DMS53 (cell line): ENCODE results near the gene MIGA2.
"Not testable (repeated sequence)": the region's sequence is repeated elsewhere in the genome, so short reads cannot be mapped to it uniquely, and the experiment has no call there.

ENCODE experiments used
- DNase-seq: peaks from one replicate; lab custom pipeline; 2025; lab: John Stamatoyannopoulos, UW

Gene MIGA2, protein sequence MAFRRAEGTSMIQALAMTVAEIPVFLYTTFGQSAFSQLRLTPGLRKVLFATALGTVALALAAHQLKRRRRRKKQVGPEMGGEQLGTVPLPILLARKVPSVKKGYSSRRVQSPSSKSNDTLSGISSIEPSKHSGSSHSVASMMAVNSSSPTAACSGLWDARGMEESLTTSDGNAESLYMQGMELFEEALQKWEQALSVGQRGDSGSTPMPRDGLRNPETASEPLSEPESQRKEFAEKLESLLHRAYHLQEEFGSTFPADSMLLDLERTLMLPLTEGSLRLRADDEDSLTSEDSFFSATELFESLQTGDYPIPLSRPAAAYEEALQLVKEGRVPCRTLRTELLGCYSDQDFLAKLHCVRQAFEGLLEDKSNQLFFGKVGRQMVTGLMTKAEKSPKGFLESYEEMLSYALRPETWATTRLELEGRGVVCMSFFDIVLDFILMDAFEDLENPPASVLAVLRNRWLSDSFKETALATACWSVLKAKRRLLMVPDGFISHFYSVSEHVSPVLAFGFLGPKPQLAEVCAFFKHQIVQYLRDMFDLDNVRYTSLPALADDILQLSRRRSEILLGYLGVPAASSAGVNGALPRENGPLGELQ

DNA sequence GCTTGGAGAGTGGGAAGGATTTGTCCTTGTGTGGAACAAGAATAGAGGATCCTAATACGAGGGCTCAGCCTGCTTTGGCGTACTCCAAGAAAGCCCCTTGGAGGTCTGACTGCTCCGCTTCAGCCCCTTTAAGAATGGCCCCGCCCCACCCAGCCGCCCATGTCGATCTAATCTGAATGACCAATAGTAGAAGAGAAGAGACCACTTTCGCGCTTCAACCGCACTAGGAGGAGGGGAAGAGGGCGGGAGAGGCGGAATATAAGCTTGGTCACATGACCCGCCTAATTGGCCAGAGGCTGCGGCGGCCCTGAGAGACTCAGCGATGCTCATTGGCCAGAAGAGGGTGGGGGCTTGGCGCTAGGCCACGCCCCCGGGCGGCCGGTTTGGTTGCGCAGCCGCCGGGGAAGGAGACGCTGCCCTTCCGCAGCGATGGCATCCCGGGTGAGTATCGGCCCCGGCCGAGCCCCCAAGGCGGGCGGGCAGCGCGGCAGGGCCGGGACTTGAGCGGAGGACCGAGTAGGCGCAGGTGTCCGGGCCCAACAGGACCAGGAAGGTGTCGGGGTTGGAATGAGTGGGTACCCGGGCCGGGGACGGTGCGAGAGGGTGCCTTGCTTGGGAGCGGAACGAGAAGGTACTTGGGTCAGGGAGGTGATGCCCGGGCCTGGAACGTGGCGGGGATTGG is at the start of gene MIGA2:
Gene MIGA2 (plus strand): TSS at position 386 of the 682 bp plus-strand sequence. CDS start 3,969 bp downstream, outside the sequence.
- DNase-seq, result peak; percentile 99

DNA sequence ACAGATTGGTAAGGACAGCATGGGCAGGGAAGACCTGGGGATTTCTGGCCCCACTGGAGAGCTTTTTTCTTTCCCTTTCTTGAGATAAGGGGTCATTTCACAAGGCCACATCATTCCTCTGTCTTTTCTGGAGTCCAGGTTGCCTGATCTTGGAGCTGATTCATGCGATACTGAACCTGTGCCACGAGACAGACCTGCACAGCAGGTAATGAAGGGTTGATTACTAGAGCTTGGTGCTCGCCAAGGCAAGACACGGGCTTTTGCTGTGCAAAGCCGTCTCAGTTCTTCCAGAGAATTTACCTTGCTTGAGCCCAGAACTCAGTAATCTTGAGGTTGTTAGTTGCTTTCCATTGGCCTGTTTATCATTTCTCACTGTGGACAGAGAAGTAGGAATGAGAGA is 49.8 kb upstream of the MIGA2 start:
- no peak for DNase-seq

DNA sequence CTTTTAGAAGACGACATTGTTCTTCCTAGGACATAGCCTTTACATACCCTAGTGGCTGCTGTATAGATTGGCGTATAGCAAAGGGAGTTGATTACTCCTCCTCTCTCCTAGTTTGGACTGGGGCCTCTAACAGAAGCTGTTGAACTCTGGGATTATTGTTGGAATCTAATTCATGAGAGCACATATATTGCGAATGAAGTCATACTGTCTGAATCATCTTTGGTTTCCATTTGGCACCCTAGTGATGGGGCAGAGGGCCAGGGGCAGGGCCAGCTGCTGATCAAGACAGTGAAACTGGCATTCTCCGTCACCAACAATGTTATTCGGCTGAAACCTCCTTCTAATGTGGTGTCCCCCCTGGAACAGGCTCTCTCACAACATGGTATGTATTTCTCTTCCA is 48.6 kb upstream of the MIGA2 start:
- no peak for DNase-seq

DNA sequence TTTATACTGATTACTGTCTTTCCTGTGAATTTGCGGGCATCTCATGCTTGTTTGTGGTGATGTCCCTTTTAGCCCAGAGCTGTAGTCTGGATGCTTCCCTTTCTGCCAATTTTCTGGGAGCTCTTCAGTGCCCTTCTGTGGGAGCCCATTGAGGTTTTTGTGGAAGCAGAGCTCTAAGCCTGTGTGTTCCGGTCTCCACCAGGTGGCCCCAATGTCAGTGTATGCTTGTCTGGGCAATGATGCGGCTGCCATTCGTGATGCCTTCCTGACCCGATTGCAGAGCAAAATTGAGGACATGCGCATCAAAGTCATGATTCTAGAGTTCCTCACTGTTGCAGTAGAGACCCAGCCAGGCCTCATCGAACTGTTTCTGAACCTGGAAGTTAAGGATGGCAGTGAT is 43.4 kb upstream of the MIGA2 start:
- DNase-seq, result no peak

DNA sequence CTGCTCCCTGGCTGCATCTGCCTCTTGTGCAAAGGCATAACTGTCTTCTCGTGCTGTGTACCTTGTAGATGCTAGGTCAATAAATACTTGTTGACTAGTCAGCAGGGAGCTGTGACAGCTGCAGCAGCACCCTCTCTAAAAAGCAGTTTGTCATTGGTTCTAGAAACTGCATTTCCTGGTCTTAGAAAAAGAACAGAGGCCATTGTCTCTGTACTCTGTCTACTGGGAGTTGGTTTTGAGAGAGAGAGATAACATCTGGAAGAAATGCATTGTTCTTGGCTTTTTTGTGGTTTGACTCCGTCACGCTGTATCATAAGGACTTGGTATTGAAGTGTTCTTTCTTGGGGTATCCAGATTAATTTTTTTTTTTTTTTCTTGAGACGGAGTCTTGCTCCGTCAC is 40.6 kb upstream of the MIGA2 start:
- peak; percentile 66 for DNase-seq

DNA sequence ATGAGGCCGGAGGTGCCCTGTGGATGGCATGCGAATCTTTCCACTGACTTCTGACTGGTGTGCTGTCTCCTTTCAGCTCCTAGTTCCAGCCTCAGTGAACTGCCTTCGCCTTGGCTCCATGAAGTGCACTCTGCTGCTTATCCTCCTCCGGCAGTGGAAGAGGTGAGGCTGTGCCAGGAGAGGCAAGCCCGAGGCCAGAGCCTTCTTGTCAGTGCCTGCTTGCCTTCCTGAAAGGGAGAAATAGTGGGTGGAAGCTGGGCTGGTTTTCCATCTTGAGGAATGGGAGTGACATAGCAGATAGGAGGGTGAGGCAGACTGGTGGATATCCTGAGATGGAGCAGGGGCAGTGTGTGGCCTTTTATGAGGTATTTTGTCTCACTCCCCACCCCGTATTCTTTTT is 38.0 kb upstream of the MIGA2 start:
- no peak for DNase-seq

DNA sequence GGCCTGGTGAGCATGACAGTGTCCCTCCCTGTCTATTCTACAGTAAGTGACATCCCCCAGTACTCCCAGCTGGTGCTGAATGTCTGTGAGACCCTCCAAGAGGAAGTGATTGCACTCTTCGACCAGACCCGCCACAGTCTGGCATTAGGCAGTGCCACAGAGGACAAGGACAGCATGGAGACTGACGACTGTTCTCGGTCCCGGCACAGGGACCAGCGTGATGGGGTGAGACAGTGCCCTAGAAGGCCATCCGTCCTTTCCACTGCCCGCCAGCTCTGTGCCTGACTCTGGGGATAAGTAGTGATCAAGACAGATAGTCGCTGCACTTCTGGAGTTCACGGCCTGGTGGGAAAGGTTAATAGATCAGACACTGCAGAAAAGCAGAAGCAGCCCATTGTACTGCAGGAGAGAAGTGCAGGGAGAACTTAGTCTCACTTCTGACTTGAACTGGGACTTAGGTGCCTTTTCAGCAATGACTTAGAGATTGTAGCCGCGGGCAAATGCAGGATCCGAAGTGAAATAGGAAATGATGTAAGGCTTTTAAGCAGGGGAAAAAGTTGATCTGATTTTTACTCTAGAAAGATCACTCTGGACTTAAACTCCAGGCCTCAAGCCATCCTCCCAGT is 36.7 kb upstream of the MIGA2 start:
- no peak for DNase-seq

DNA sequence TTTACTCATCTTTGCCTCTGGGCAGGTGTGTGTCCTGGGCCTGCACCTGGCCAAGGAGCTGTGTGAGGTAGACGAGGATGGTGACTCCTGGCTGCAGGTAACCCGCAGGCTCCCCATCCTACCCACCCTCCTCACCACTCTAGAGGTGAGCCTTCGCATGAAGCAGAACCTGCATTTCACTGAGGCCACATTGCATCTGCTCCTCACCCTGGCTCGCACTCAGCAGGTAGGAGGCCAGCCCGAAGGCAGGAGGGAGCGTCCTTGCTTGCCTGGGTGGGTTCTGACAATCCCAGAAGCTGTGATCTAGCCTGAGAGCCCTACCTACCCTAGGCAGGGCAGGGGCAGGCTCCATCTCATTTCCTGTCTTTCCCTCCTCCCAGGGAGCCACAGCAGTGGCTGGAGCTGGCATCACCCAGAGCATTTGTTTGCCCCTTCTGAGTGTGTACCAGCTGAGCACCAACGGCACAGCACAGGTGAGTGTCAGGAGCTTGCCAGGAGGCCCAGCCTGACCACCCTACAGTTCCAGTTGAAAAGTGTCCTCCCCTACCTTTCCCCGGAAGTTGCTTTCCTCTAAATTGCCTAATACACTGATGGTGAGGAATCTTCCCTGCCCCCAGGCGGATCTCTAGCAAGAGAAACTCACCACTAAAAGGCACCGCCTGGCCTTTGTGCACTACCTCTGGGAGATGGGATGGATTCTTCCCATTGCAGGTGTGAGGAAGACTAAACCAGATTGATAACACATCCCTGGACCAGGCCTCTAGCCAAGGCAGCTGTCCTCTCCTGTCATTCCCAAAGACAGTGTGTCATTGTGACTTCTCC is 34.7 kb upstream of the MIGA2 start:
- no peak for DNase-seq

DNA sequence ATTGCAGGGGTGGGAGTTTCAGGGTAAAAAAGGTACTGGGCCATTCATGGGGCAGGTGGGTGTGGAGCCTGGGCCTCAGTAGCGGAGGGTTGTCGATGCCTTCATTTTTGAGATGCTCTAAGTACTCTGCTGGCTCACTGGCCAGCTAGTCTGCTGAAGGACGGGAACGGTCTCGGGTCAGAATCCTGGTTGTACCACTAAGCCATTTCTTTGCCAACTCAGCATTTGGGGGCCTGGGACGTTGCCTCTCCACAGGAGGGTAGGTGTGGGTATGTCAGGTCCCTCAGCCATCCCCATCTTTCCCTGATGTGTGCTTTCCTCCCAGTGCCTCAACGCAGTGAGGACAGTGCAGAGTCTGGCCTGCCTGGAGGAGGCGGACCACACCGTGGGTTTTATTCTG is 33.4 kb upstream of the MIGA2 start:
- no peak for DNase-seq

DNA sequence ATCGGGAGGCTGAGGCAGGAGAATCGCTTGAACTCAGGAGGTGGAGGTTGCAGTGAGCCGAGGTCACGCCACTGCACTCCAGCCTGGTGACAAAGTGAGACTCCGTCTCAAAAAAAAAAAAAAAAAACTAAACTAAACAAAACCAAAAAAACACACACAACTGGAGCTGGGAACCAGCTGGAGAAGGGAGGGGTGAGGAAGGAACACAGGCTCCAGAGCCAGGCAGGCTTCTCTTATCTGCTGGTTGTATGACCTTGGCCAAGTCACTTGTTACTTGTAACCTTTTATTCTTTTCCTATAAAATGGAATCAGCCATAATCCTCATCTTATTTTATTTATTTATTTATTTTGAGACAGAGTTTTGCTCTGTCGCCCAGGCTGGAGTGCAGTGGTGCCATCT is 32.3 kb upstream of the MIGA2 start:
- not testable (repeated sequence) for DNase-seq

DNA sequence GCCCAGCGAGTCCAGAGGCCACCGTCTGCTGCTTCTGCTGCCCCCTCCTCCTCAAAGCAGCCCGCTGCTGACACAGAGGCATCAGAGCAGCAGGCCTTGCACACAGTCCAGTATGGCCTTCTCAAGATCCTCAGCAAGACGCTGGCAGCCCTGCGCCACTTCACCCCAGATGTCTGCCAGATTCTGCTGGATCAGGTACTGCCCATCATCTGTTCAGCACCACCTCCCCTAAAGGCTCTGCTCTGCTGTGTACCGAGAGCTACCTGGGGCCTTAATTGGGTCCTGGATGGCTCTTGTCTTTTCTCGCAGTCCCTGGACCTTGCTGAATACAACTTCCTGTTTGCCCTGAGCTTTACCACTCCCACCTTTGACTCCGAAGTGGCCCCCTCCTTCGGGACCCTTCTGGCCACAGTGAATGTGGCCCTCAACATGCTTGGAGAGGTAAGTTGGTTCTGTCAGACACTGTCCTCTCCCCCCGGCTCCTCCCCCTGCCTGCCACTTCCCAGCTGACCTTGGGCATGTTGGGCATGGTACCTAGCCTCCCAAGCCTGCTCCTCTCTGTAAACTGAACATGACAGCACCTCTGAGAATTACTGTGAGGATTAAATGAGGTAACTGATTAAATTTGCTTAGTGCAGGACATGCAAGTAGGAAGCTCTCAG is 31.0 kb upstream of the MIGA2 start:
- DNase-seq, result no peak

DNA sequence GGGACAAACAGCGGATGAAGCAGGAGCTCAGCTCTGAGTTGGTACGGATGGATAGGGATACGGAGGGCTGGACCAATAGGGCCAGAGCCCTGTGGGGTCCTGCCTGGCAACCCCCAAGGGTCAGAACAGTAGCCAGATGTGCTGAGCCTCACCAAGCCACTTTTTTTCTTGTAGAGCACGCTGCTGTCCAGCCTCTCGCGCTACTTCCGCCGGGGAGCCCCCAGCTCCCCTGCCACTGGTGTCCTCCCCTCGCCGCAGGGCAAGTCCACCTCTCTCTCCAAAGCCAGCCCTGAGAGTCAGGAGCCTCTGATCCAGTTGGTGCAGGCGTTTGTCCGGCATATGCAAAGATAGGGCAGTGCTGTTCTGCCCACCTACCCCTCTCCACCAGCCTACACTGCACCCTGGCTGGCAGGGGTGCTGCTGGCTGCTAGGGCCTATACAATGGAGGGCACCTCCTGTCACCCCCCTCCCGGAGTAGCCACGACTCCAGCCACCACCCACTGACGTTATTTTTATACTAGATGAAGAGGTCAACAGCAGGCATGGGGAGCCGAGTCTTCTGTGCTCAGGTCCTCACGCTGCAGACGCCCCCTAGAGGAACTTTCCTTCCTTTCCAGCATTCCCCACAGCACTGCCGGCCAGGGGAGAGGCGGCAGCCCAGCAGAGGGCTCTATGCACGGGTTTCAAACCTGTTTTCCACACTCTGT is 29.9 kb upstream of the MIGA2 start:
- DNase-seq, result peak; percentile 86

DNA sequence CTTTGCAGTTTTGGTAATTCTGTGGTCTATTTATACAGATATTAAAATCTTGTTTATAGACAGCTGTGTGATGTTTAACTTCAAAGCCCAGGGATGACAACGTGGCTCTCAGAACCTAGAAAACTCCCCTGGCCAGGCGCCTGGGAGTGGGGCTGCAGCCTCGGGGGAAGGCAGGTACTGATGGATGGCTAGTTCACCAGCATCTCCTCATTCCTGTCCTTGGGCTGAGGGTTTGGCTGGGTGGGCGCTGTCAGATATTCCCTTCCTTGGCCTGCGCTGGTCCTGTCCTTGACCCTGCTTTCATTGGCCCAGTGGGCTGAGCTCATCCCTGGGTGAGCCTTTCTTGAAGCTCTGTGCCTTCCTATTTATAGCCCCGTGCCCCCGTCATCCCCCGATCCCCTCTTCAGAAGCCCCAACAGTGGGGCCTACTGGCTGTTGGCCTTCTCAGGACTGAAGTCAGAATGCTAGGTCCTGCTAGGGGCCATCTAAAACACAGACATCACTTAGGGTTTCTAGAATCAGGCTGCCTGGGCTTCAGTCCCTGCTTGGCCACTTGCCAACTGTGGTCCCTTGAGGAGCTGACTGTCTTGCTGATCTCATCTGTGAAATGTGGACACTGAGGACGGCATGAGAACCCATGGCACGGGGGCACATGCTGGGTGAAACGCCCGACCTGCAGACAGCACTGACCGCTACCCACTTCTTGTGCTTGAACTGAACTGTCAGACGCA is 29.2 kb upstream of the MIGA2 start:
- DNase-seq, result no peak

DNA sequence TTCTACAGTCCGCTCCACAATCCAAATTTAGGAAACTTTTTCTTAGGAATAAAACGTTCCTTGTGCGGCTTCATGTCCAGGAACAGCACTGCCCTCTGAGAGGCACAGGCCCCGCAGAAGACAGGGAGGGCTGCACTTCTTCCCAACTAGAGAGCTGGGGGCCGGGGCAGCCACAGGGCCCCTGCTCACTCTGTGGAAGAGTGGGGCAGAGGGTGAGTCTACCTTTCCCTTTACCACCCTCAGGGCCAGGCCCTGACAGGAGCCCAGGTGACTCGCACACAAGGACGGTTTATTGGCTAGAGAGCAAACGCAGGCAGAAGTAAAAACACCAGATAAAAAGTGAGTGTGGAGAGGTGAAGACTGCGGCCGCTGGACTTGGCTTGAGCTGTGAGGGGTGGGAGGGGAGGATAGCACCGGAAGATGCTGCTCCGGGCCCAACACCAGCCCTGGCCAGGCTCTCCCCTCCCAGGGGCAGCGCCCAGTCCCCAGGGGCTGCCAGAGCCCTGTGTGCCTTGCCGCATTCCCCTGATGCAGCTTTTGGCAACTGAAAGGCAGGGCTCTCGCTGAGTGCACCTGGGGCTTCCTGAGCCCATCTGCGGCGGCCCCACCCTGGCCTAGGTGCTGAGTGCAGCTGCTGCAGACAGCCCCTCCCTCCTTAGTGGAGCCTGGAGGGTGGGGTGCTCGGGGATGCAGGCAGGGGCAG is 28.5 kb upstream of the MIGA2 start:
- no peak for DNase-seq

DNA sequence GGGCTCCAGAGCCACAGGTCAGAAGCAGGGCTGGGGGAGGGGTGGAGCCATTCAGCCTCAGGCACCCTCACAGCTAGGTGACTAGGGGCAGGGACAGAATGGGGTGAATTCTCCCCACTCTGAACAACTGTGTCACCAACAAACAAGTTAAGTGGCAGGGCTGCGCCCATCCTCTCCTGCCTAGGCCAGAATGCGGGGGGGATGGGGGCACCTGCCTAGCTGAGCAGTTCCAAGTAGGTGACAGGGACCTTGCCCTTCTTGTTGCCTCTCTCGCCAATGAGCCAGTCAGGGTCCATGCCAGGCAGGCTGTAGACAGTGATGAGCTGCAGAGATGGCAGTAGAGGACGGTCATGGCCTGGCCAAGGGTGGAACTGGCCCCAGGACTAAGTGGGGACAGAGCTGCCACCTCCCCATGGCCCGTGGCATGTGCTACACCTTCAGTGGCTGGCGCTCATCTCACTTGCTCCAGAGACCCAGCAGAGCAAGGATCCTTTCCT is 27.9 kb upstream of the MIGA2 start:
- no peak for DNase-seq

DNA sequence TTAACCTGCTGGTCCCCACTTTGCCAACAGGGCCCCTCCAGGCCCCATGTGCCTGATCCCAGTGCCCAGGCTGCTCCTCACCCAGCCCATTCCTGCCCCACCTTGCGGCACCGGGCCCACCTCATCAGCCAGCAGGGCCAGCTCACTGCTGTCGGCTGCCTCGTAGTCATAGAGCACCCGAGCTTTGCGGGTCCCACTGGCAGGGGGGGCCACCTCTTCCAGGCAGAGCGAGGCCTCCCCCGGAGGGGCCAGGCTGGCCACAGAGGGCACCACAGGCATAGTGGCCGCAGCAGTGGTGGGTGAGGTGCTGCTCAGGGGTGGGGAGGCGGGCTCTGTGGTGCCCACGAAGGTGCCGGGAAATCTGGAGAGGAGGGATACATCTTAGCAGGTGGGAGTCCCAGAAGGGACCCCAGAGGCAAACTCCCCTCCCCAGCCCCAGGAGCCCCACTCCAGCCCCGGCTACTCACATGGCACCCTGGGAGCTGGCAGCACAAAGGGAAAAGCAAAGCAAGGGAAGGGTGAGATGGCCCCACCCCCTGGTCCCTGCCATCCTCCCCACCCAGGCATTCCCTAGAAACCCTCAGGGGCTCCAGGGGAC is 27.3 kb upstream of the MIGA2 start:
- DNase-seq, result no peak

DNA sequence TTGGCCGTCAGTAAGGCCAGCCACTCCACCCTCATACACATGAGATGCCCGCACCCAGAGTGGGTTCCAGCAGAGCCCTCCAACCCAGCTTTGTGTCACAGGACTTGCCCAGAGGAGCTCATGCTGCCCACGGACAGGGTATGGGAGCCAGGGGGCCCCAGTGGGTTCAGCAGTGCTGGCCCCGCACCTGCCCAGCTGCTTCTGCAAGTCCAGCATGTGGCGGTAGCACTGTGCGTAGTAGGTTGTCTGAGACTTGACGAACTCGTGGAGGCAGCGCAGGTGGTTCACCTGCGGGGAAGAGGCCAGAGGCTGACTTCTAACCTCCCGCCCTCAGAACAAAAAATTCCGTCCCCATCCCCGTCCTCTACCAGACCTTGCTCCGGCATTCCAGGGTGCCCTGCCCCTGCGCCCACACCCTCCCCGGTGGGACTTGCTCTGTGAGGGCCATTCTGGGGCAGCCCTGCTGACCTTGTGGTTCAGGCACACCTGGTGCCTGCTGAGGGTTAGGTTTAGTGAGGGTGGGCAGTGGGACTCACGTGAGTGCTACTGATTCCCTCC is 26.8 kb upstream of the MIGA2 start:
- no peak for DNase-seq

DNA sequence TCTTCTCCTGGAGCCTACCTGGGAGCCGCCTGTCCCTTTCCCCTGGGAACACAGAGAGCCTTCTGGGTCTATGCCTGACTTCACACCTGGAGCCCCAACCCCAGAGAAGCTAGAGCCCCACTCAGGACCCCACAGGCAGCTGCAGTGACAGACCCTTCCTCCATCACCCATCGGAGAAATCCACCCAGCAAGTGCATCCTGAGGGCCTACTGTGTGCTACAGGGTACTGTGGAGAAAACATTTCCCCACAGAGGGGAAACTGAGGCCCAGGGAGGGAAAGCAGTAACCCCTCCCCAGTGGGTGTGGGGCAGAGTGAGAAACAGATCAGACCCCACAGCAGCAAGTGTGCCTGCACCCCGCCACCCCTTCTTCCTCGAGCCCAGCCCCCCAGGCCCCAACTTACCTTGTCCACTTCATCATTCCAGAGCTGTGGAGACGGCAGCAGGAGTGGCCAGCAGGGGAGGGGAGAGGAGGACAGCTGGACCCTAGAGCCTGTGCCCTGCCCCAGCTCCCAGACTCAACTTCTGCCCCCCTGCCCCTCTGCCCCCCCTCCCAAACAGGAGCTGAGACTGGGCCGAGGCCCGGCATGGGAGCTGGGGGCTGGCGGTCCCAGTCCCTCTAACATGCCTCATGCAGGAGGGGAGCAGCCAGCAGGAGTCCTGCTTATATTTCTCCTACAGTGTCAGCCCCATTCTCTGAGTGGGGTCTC is 26.0 kb upstream of the MIGA2 start:
- DNase-seq, result no peak
